ENCODE measurements around the gene GTPBP1. TPM values are rescaled to one million over a fixed set of nuclear protein-coding genes. Genes with fewer than 3 reads are reported as not detected.

GTPBP1 gene
- total RNA-seq (2014; rRNA removed; shearing (Covaris generic)) (46.1 and 51.1 TPM in 2 replicates), total RNA-seq (2022) (95.0 and 97.5 TPM in 2 replicates), Bru-seq, nascent RNA (percentile 80 among the genes with signal in this experiment), BruChase-seq, experiment 1, labeled RNA remaining after a 6-hour chase (percentile 81 among the genes with signal in this experiment), BruChase-seq, experiment 2, labeled RNA remaining after a 2-hour chase (percentile 80 among the genes with signal in this experiment)
- long read RNA-seq, full-length matches to known transcripts, result 7 of 32 reads
- long read RNA-seq, partial matches to known transcripts, result 6 of 32 reads
- long read RNA-seq, other reads (novel, unspliced or antisense), result 19 of 32 reads

- peak within 1 kb of the TSS; percentile 97 for H3K4me3 ChIP-seq (ENCODE audit: low read depth, low read length, poor library complexity, severe bottlenecking)
Observed at GRCh38 chr22:38705235-38706100, at the start of gene GTPBP1. TSS of gene GTPBP1 (plus strand) at chr22:38705944. CDS start at chr22:38705956, 12 bp downstream.

GRCh38 chr22:38656256-38657044 is 49.3 kb upstream of the GTPBP1 start, which contains the start of the genes CBY1 and FAM227A:
TSS of gene CBY1 (plus strand) at chr22:38656638. CDS start at chr22:38668055, 11,417 bp downstream.
TSS of gene FAM227A (minus strand) at chr22:38656392. CDS start at chr22:38650168, 6,224 bp downstream.
- Histone ChIP-seq H3K9me3 (ENCODE audit: low read length) (no peaks in the 10 kb centered on the region), H3K4me1 (ENCODE audit: insufficient read depth, low read length, poor library complexity, severe bottlenecking) (peaks cover 12% of the 10 kb centered on the region), H3K4me2 (ENCODE audit: low read length) (peak within 1 kb of the TSS; percentile 80), H3K36me3 (ENCODE audit: insufficient read depth, low read length) (no peaks in the 10 kb centered on the region), H3K4me3 (ENCODE audit: low read depth, low read length, poor library complexity, severe bottlenecking) (peak within 1 kb of the TSS; percentile 81), H3K9me2 (ENCODE audit: insufficient read depth, low read length) (no peaks in the 10 kb centered on the region), H4K20me1 (ENCODE audit: insufficient read depth, low read length) (no peaks in the 10 kb centered on the region), H2AFZ (ENCODE audit: low read length) (peak within 1 kb of the TSS; percentile 95), H3K27ac (ENCODE audit: low read depth, low read length, poor library complexity, severe bottlenecking) (peak within 1 kb of the TSS; percentile 47), H3K79me2 (ENCODE audit: insufficient read depth, low read depth, low read length) (no peaks in the 10 kb centered on the region)
- peak; percentile 91 for DNase-seq (ENCODE audit: low spot score)
- POLR2A ChIA-PET, result interaction anchor here (0.6 kb wide), 1 partner anchor 40 kb away, joined by 3 read pairs; no protein-coding TSS in a partner anchor
- CTCF ChIA-PET (ENCODE audit: unreplicated experiment), result no interaction called here
- TF ChIP-seq EZH2phosphoT487 (IDR thresholded peaks at IDR 0.05; ENCODE audit: borderline replicate concordance, low read depth, low read length), result no peak
- no peak for TF ChIP-seq CTCF (conservative IDR thresholded peaks at IDR 0.05; ENCODE audit: low read length)
- BruUV-seq (replicated peaks), result TSS peak; percentile 81
- intact Hi-C loops (cut with micrococcal nuclease; ENCODE audit: unreplicated experiment), result loop anchor here (2.0 kb wide), 1 partner anchor 24 kb away; the partner anchor contains the start of gene TOMM22

More at GRCh38 chr22:38705235-38706100, at the start of gene GTPBP1:
- CTCF ChIA-PET (ENCODE audit: unreplicated experiment), result interaction anchor here (0.6 kb wide), 1 partner anchor 120 kb away, joined by 4 read pairs; no protein-coding TSS in a partner anchor
- peaks cover 44% of the 10 kb centered on the region; the same call in 1 of the 2 replicates for H3K79me2 ChIP-seq (ENCODE audit: insufficient read depth, low read depth, low read length)
- intact Hi-C loops (cut with micrococcal nuclease; ENCODE audit: unreplicated experiment), result loop anchor here (2.0 to 10.0 kb wide), 3 partner anchors 25 to 651 kb away; partner anchors contain the start of genes PICK1 and TOMM22
- H3K36me3 ChIP-seq (ENCODE audit: insufficient read depth, low read length), result peaks cover 10% of the 10 kb centered on the region
- DNase-seq (ENCODE audit: low spot score), result peak; percentile 100
- no peaks in the 10 kb centered on the region for H3K9me2 ChIP-seq (ENCODE audit: insufficient read depth, low read length)
- peak within 1 kb of the TSS; percentile 79 for H3K27ac ChIP-seq (ENCODE audit: low read depth, low read length, poor library complexity, severe bottlenecking)
- peak within 1 kb of the TSS; percentile 93 for H3K4me2 ChIP-seq (ENCODE audit: low read length)
- peaks cover 69% of the 10 kb centered on the region for H3K4me1 ChIP-seq (ENCODE audit: insufficient read depth, low read length, poor library complexity, severe bottlenecking)
- H3K9me3 ChIP-seq (ENCODE audit: low read length), result no peaks in the 10 kb centered on the region
- no TSS peak for BruUV-seq (replicated peaks)
- peak within 1 kb of the TSS; percentile 77 for H2AFZ ChIP-seq (ENCODE audit: low read length)
- TF ChIP-seq CTCF (conservative IDR thresholded peaks at IDR 0.05; ENCODE audit: low read length), result no peak
- TF ChIP-seq EZH2phosphoT487 (IDR thresholded peaks at IDR 0.05; ENCODE audit: borderline replicate concordance, low read depth, low read length), result no peak
- POLR2A ChIA-PET, result interaction anchor here (0.6 to 0.8 kb wide), 4 partner anchors 10 to 789 kb away, joined by 3 to 4 read pairs (median 4); no protein-coding TSS in a partner anchor
- H4K20me1 ChIP-seq (ENCODE audit: insufficient read depth, low read length), result peaks cover 29% of the 10 kb centered on the region
